ENCODE data around the gene MIF4GD. TPM values are rescaled to one million over a fixed set of nuclear protein-coding genes. Genes with fewer than 3 reads are reported as not detected.

MIF4GD gene
- total and polyA plus RNA-seq, 9 of the 15 experiments (the other 6 are each of a cell fraction or from before 2014, with no cell fraction given): 11.8 to 63.8 (median 28.1) TPM

DNA sequence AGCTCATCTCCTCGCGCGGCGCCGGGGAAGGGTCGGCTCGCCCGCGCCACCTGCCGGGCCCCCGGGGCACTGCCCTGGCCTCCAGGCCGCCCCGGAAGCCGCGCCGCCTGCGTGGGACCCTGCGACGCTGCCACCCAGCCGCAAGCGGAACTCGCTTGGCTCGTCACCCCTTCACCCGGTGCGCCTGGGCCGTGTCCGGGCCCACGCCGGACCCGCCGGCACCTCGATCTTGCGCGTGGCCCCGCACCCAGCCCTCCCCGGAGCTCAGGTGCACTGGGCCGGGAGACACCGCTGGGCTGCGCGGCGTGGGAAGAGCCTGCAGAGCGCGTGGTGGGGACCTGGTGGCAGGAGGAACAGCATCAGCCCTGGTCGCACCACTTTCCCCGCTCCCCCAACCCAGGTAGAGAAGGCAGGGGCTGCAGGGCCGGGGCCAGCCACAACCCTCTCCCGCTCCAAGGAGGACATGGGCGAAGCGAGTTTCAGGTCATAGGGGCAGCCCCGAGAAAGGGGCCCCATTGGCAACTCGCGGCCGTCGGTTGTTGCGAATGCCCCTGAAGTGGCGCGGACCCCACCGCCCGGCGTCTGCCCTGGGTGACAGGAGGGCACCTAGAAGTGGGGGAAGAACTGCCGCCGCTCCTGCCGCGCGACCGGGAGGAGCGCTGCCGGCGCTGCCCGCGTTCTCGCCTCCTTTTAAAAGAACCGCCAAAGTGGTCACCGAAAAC is 363 bp upstream of the MIF4GD start (continued):
- no peak for TF ChIP-seq CUX1 (CRISPR knock-in tag; IDR thresholded peaks at IDR 0.05)
- no peak for TF ChIP-seq MIER1 (IDR thresholded peaks at IDR 0.05; ENCODE audit: low read depth)
- 0 out of 2 replicates have a peak, but pooled peaks have one; percentile 13 for TF ChIP-seq JUN (IDR thresholded peaks at IDR 0.05; ENCODE audit: borderline replicate concordance, low read depth, low read length)
- peak; percentile 47; the same call in 1 of the 2 replicates for TF ChIP-seq JUN (CRISPR knock-in tag; IDR thresholded peaks at IDR 0.05; ENCODE audit: borderline replicate concordance)
- TF ChIP-seq PTBP1 (IDR thresholded peaks at IDR 0.05; ENCODE audit: low read depth, low read length): no peak
- TF ChIP-seq, protein P1, sequence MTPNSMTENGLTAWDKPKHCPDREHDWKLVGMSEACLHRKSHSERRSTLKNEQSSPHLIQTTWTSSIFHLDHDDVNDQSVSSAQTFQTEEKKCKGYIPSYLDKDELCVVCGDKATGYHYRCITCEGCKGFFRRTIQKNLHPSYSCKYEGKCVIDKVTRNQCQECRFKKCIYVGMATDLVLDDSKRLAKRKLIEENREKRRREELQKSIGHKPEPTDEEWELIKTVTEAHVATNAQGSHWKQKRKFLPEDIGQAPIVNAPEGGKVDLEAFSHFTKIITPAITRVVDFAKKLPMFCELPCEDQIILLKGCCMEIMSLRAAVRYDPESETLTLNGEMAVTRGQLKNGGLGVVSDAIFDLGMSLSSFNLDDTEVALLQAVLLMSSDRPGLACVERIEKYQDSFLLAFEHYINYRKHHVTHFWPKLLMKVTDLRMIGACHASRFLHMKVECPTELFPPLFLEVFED (CRISPR knock-in tag; conservative IDR thresholded peaks at IDR 0.05): no peak
- no peak for TF ChIP-seq STAT5A (IDR thresholded peaks at IDR 0.05; ENCODE audit: borderline replicate concordance, low read length)
- no peak for TF ChIP-seq DPF2 (IDR thresholded peaks at IDR 0.05)
- TF ChIP-seq ZNF134 (CRISPR knock-in tag; conservative IDR thresholded peaks at IDR 0.05): no peak
- TF ChIP-seq, protein P2, sequence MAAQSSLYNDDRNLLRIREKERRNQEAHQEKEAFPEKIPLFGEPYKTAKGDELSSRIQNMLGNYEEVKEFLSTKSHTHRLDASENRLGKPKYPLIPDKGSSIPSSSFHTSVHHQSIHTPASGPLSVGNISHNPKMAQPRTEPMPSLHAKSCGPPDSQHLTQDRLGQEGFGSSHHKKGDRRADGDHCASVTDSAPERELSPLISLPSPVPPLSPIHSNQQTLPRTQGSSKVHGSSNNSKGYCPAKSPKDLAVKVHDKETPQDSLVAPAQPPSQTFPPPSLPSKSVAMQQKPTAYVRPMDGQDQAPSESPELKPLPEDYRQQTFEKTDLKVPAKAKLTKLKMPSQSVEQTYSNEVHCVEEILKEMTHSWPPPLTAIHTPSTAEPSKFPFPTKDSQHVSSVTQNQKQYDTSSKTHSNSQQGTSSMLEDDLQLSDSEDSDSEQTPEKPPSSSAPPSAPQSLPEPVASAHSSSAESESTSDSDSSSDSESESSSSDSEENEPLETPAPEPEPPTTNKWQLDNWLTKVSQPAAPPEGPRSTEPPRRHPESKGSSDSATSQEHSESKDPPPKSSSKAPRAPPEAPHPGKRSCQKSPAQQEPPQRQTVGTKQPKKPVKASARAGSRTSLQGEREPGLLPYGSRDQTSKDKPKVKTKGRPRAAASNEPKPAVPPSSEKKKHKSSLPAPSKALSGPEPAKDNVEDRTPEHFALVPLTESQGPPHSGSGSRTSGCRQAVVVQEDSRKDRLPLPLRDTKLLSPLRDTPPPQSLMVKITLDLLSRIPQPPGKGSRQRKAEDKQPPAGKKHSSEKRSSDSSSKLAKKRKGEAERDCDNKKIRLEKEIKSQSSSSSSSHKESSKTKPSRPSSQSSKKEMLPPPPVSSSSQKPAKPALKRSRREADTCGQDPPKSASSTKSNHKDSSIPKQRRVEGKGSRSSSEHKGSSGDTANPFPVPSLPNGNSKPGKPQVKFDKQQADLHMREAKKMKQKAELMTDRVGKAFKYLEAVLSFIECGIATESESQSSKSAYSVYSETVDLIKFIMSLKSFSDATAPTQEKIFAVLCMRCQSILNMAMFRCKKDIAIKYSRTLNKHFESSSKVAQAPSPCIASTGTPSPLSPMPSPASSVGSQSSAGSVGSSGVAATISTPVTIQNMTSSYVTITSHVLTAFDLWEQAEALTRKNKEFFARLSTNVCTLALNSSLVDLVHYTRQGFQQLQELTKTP (IDR thresholded peaks at IDR 0.05; ENCODE audit: low read depth in 1 of 2, partially characterized antibody in 2 of 2): no peak
- no peak for TF ChIP-seq ZNF695 (CRISPR knock-in tag; IDR thresholded peaks at IDR 0.05)
- no peak for TF ChIP-seq KDM1A (IDR thresholded peaks at IDR 0.05)
- TF ChIP-seq SRSF3 (IDR thresholded peaks at IDR 0.05; ENCODE audit: insufficient read depth, low read length): no peak
- TF ChIP-seq, protein P3, sequence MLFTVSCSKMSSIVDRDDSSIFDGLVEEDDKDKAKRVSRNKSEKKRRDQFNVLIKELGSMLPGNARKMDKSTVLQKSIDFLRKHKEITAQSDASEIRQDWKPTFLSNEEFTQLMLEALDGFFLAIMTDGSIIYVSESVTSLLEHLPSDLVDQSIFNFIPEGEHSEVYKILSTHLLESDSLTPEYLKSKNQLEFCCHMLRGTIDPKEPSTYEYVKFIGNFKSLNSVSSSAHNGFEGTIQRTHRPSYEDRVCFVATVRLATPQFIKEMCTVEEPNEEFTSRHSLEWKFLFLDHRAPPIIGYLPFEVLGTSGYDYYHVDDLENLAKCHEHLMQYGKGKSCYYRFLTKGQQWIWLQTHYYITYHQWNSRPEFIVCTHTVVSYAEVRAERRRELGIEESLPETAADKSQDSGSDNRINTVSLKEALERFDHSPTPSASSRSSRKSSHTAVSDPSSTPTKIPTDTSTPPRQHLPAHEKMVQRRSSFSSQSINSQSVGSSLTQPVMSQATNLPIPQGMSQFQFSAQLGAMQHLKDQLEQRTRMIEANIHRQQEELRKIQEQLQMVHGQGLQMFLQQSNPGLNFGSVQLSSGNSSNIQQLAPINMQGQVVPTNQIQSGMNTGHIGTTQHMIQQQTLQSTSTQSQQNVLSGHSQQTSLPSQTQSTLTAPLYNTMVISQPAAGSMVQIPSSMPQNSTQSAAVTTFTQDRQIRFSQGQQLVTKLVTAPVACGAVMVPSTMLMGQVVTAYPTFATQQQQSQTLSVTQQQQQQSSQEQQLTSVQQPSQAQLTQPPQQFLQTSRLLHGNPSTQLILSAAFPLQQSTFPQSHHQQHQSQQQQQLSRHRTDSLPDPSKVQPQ (CRISPR knock-in tag; IDR thresholded peaks at IDR 0.05; ENCODE audit: borderline replicate concordance): no peak
- TF ChIP-seq LARP7 (IDR thresholded peaks at IDR 0.05): no peak

Measured in K562 (cell line).